Ovary (tissue), 3 donors: ENCODE measurements around the gene PJA1.

ENCODE experiments used
- CTCF ChIP-seq, 3 donors: fragments of 450-650 bp in 2 of 3; fragments of 200-600 bp in 1 of 3; IDR thresholded peaks; one replicate each; pipeline versions ENCODE4 v1.5.1 to v1.8.0; 2016 to 2022; ENCODE audit warnings: antibody characterized with exemption in 3 of 3, mild to moderate bottlenecking in 1 of 3
- EP300 ChIP-seq: sonication (generic); formaldehyde crosslinking; IDR thresholded peaks from one replicate; pipeline ENCODE4 v1.6.1; 2017; ENCODE audit warnings: antibody characterized with exemption
- POLR2A ChIP-seq: fragments of 450-650 bp; IDR thresholded peaks from one replicate; pipeline ENCODE4 v1.6.1; 2017; ENCODE audit warnings: antibody characterized with exemption, mild to moderate bottlenecking, moderate library complexity
- donor health status: DM: no; HTN: no; CAD: no.

GRCh38 chrX:69179380-69179911 is 14.2 kb upstream of the PJA1 start:
- TF ChIP-seq CTCF (IDR thresholded peaks at IDR 0.05) (no peak), POLR2A (no peak), EP300 (no peak)
